CD4-positive, alpha-beta T cell (primary cell): ENCODE data around the gene OR52R1. TPM values are rescaled to one million over a fixed set of nuclear protein-coding genes. Genes with fewer than 3 reads are reported as not detected.

Experiments
- ATAC-seq: fragments of 200-7000 bp; cut with Tn5 transposase; one replicate; pipeline ENCODE4 v1.10.0; 2022; ENCODE audit warnings: mild to moderate bottlenecking; ENCODE audit not compliant: poor library complexity
- CTCF ChIA-PET: fragments of 350-600 bp; sonication (Branson Sonifier 250); formaldehyde crosslinking; loops from one replicate; lab custom pipeline; 2021; ENCODE audit warnings: antibody characterized with exemption, inconsistent platforms; lab: Charles Lee
- POLR2A ChIA-PET: fragments of 350-600 bp; sonication (Branson Sonifier 250); formaldehyde crosslinking; loops from one replicate; lab custom pipeline; 2021; ENCODE audit warnings: antibody characterized with exemption, inconsistent platforms; lab: Charles Lee
- DNase-seq, 14 experiments: peaks; one replicate each; pipeline ENCODE4 v3.0.0-alpha.2; 2013 to 2020; ENCODE audit warnings: mixed read lengths in 2 of 14
- H3K27ac ChIP-seq, 2 donors: one replicate each; pipeline versions ENCODE4 v1.5.1 to v1.7.0; 2013; ENCODE audit warnings: low read length in 2 of 2, low read depth in 1 of 2, mild to moderate bottlenecking in 1 of 2
- H3K27me3 ChIP-seq, 2 experiments: 1 replicate in 1 of 2; 2 replicates in 1 of 2; pipeline versions ENCODE4 v1.6.1 to v1.7.0; 2013; ENCODE audit warnings: low read length in 2 of 2, control low read depth in 1 of 2, mild to moderate bottlenecking in 1 of 2, moderate library complexity in 1 of 2; ENCODE audit not compliant: insufficient read depth in 2 of 2, control insufficient read depth in 1 of 2
- H3K36me3 ChIP-seq: one replicate; pipeline ENCODE4 v1.6.1; 2013; ENCODE audit warnings: low read length, control low read depth; ENCODE audit not compliant: insufficient read depth
- H3K4me1 ChIP-seq: one replicate; pipeline ENCODE4 v1.6.1; 2013; ENCODE audit warnings: low read length, control low read depth; ENCODE audit not compliant: insufficient read depth
- H3K4me3 ChIP-seq: one replicate; pipeline ENCODE4 v1.5.1; 2013; ENCODE audit warnings: mild to moderate bottlenecking, low read length, moderate library complexity
- H3K9me3 ChIP-seq, 2 experiments: 1 replicate in 1 of 2; 2 replicates in 1 of 2; pipeline versions ENCODE4 v1.6.1 to v1.7.0; 2013; ENCODE audit warnings: low read length in 2 of 2, mild to moderate bottlenecking in 2 of 2, control low read depth in 1 of 2, moderate library complexity in 1 of 2; ENCODE audit not compliant: control insufficient read depth in 1 of 2, insufficient read depth in 1 of 2
- H3K27ac Mint-ChIP-seq: one replicate; pipeline ENCODE4 v1.8.0; 2020; ENCODE audit warnings: mixed read lengths
- H3K27me3 Mint-ChIP-seq: one replicate; pipeline ENCODE4 v1.8.0; 2021; ENCODE audit warnings: mixed read lengths
- H3K36me3 Mint-ChIP-seq: one replicate; pipeline ENCODE4 v1.8.0; 2021; ENCODE audit warnings: low read depth, mixed read lengths
- H3K4me1 Mint-ChIP-seq: one replicate; pipeline ENCODE4 v1.8.0; 2021; ENCODE audit warnings: low read depth, mixed read lengths
- H3K4me3 Mint-ChIP-seq: one replicate; pipeline ENCODE4 v1.8.0; 2020; ENCODE audit warnings: mild to moderate bottlenecking, mixed read lengths
- H3K9me3 Mint-ChIP-seq: one replicate; pipeline ENCODE4 v1.8.0; 2020; ENCODE audit warnings: mixed read lengths
- intact Hi-C, 2 experiments: fragments of 100-400 bp; cut with DNase I in 1 of 2; cut with micrococcal nuclease in 1 of 2; formaldehyde crosslinking; loops; one replicate each; pipeline versions ENCODE4 v1.15.1 to v1.9.0; 2023 to 2025; cut with DNase I, micrococcal nuclease
- total RNA-seq, 174 experiments: library from RNA in 2 of 174; stranded (reverse) in 2 of 174; gene quantifications; one replicate each; pipeline ENCODE4 v1.2.3 and lab custom pipeline; 2021 to 2026
- TF ChIP-seq, protein P1 (sequence below): fragments of 200-600 bp; IDR thresholded peaks from one replicate; pipeline ENCODE4 v1.8.0; 2022; ENCODE audit warnings: antibody characterized with exemption, mild to moderate bottlenecking

Gene OR52R1
- total RNA-seq, 2 experiments from 2014 or later: not detected

GRCh38 chr11:4839851-4840549, 35.8 kb upstream of the OR52R1 start:
- TF ChIP-seq, protein P1, sequence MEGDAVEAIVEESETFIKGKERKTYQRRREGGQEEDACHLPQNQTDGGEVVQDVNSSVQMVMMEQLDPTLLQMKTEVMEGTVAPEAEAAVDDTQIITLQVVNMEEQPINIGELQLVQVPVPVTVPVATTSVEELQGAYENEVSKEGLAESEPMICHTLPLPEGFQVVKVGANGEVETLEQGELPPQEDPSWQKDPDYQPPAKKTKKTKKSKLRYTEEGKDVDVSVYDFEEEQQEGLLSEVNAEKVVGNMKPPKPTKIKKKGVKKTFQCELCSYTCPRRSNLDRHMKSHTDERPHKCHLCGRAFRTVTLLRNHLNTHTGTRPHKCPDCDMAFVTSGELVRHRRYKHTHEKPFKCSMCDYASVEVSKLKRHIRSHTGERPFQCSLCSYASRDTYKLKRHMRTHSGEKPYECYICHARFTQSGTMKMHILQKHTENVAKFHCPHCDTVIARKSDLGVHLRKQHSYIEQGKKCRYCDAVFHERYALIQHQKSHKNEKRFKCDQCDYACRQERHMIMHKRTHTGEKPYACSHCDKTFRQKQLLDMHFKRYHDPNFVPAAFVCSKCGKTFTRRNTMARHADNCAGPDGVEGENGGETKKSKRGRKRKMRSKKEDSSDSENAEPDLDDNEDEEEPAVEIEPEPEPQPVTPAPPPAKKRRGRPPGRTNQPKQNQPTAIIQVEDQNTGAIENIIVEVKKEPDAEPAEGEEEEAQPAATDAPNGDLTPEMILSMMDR: no peak
- DNase-seq: no peak
- H3K27me3 Mint-ChIP-seq: peaks cover 6% of the 10 kb centered on the region
- intact Hi-C loops: no loop called here
- no peaks in the 10 kb centered on the region for H3K4me1 Mint-ChIP-seq
- Histone ChIP-seq H3K4me3 (no peak overlapping the region), H3K4me1 (no peaks in the 10 kb centered on the region), H3K36me3 (no peaks in the 10 kb centered on the region), H3K27me3 (no peaks in the 10 kb centered on the region), H3K27ac (no peak overlapping the region), H3K9me3 (no peaks in the 10 kb centered on the region)
- POLR2A ChIA-PET: no interaction called here
- no peaks in the 10 kb centered on the region for H3K36me3 Mint-ChIP-seq
- no peak overlapping the region for H3K4me3 Mint-ChIP-seq
- no peak overlapping the region for H3K27ac Mint-ChIP-seq
- H3K9me3 Mint-ChIP-seq: no peaks in the 10 kb centered on the region
- CTCF ChIA-PET: no interaction called here
- no peak for ATAC-seq

DNA sequence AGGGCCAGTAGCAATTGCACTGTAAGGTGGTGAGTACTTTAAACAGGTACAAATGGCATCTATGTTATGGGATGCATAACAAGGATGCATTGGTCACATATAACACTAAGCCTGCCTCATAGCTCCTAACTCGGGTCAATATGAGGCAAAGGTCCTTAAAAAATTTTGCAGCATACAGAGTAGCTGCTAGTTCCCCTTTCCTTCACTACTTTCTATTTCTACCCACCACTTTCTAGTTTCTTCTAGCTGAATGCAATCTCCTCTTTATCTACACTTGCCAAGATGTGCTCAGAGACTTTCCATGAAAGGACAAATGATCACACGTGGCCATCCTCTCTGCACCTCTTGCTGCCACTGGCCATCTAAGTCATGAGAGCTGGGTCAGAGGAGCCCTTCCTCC, 26.7 kb upstream of the OR52R1 start:
- H3K4me1 Mint-ChIP-seq: no peaks in the 10 kb centered on the region
- DNase-seq: no peak
- H3K27ac Mint-ChIP-seq: no peak overlapping the region
- ATAC-seq: no peak
- H3K9me3 ChIP-seq: no peaks in the 10 kb centered on the region
- H3K4me1 ChIP-seq: no peaks in the 10 kb centered on the region
- no peak overlapping the region for H3K4me3 ChIP-seq
- ChIA-PET CTCF (no interaction called here), POLR2A (no interaction called here)
- no peaks in the 10 kb centered on the region for H3K9me3 Mint-ChIP-seq
- H3K4me3 Mint-ChIP-seq: no peak overlapping the region
- H3K27me3 ChIP-seq: no peaks in the 10 kb centered on the region
- H3K36me3 Mint-ChIP-seq: no peaks in the 10 kb centered on the region
- intact Hi-C loops: no loop called here
- H3K36me3 ChIP-seq: no peaks in the 10 kb centered on the region
- TF ChIP-seq, protein P1: no peak
- peaks cover 3% of the 10 kb centered on the region for H3K27me3 Mint-ChIP-seq
- H3K27ac ChIP-seq: no peak overlapping the region

DNA sequence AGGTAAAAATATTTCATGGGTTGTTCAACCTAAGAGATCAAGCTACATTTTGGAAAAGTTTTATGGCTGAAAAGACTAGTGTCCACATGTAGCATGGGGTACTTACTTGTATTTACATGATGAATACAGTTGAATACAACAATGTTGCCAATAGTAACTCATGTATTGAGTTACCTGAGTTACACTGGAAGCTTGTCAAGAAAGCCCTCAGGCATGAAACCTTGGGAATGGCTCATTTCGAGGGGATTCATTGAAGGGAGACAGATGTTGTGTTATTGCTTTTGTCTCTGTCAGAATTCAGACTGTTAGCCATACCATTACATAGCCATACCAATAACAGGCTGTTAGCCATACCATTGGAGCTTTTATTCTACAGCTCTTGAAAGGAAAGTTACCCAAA, 26.2 kb upstream of the OR52R1 start:
- H3K4me3 ChIP-seq: no peak overlapping the region
- Mint-ChIP-seq H3K9me3 (no peaks in the 10 kb centered on the region), H3K4me3 (no peak overlapping the region), H3K27ac (no peak overlapping the region), H3K36me3 (no peaks in the 10 kb centered on the region), H3K4me1 (no peaks in the 10 kb centered on the region), H3K27me3 (peaks cover 3% of the 10 kb centered on the region)
- TF ChIP-seq, protein P1: no peak
- no peaks in the 10 kb centered on the region for H3K36me3 ChIP-seq
- no peaks in the 10 kb centered on the region for H3K9me3 ChIP-seq
- intact Hi-C loops: no loop called here
- DNase-seq (no peak), ATAC-seq (no peak)
- H3K27ac ChIP-seq: no peak overlapping the region
- POLR2A ChIA-PET: no interaction called here
- CTCF ChIA-PET: no interaction called here
- H3K4me1 ChIP-seq: no peaks in the 10 kb centered on the region
- no peaks in the 10 kb centered on the region for H3K27me3 ChIP-seq
